ENCODE measurements around the gene TYROBP.

DNA sequence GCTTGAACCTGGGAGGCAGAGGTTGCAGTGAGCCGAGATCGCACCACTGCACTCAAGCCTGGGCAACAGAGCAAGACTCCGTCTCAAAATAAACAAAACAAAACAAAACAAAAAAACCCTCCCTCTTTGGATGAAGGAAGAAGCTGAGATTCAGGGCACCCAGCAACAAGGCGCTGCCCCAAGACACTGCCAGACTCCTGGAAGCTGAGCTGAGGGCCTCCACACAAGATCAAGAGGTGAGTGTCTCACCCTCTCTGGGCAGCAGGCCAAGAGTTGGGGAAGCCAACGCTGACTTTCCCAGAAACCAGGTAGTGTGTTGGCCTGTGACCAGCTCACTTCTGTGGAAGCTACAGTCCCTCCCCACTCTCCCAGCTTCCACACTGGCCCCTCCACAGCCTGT lies 3.7 kb upstream of the TYROBP start:
- TF ChIP-seq, protein P1, sequence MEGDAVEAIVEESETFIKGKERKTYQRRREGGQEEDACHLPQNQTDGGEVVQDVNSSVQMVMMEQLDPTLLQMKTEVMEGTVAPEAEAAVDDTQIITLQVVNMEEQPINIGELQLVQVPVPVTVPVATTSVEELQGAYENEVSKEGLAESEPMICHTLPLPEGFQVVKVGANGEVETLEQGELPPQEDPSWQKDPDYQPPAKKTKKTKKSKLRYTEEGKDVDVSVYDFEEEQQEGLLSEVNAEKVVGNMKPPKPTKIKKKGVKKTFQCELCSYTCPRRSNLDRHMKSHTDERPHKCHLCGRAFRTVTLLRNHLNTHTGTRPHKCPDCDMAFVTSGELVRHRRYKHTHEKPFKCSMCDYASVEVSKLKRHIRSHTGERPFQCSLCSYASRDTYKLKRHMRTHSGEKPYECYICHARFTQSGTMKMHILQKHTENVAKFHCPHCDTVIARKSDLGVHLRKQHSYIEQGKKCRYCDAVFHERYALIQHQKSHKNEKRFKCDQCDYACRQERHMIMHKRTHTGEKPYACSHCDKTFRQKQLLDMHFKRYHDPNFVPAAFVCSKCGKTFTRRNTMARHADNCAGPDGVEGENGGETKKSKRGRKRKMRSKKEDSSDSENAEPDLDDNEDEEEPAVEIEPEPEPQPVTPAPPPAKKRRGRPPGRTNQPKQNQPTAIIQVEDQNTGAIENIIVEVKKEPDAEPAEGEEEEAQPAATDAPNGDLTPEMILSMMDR (IDR thresholded peaks at IDR 0.05): no peak
- no peak for TF ChIP-seq POLR2AphosphoS5 (IDR thresholded peaks at IDR 0.05; ENCODE audit: low read depth, low read length)
- no peak for TF ChIP-seq SIN3A (IDR thresholded peaks at IDR 0.05; ENCODE audit: borderline replicate concordance, insufficient read depth, low read depth, low read length)
